ENCODE measurements around the gene AK8.

AK8 gene

GRCh38 chr9:132877824-132878694 lies at the start of gene AK8:
Gene AK8 (minus strand): TSS chr9:132878284. CDS start chr9:132878255, 29 bp downstream.
- H3K4me1 Mint-ChIP-seq (ENCODE audit: low read depth): peaks cover 10% of the 10 kb centered on the region
- H3K27me3 Mint-ChIP-seq: no peaks in the 10 kb centered on the region
- peak within 1 kb of the TSS; percentile 71 for H3K27ac Mint-ChIP-seq
- peak within 1 kb of the TSS; percentile 87 for H3K4me3 Mint-ChIP-seq
- no peaks in the 10 kb centered on the region for H3K9me3 Mint-ChIP-seq (ENCODE audit: low read depth)
- no peaks in the 10 kb centered on the region for H3K36me3 Mint-ChIP-seq

- Mint-ChIP-seq H3K36me3 (peaks cover 22% of the 10 kb centered on the region), H3K27me3 (no peaks in the 10 kb centered on the region), H3K4me3 (no peak overlapping the region), H3K4me1 (ENCODE audit: low read depth) (peaks cover 1% of the 10 kb centered on the region), H3K27ac (no peak overlapping the region), H3K9me3 (ENCODE audit: low read depth) (no peaks in the 10 kb centered on the region)
Measured at GRCh38 chr9:132927704-132928103, 49.6 kb upstream of the AK8 start.

- Mint-ChIP-seq H3K27me3 (no peaks in the 10 kb centered on the region), H3K36me3 (peaks cover 28% of the 10 kb centered on the region), H3K9me3 (ENCODE audit: low read depth) (no peaks in the 10 kb centered on the region), H3K4me3 (no peak overlapping the region), H3K4me1 (ENCODE audit: low read depth) (no peaks in the 10 kb centered on the region), H3K27ac (no peak overlapping the region)
Measured at GRCh38 chr9:132923346-132923902, 45.3 kb upstream of the AK8 start.

- no peak overlapping the region for H3K4me3 Mint-ChIP-seq
- no peaks in the 10 kb centered on the region for H3K4me1 Mint-ChIP-seq (ENCODE audit: low read depth)
- peaks cover 32% of the 10 kb centered on the region for H3K36me3 Mint-ChIP-seq
- H3K9me3 Mint-ChIP-seq (ENCODE audit: low read depth): no peaks in the 10 kb centered on the region
- no peaks in the 10 kb centered on the region for H3K27me3 Mint-ChIP-seq
- no peak overlapping the region for H3K27ac Mint-ChIP-seq
Measured at GRCh38 chr9:132919614-132920268, 41.7 kb upstream of the AK8 start.

GRCh38 chr9:132914924-132915323 lies 36.8 kb upstream of the AK8 start:
- Mint-ChIP-seq H3K36me3 (peaks cover 30% of the 10 kb centered on the region), H3K27ac (no peak overlapping the region), H3K9me3 (ENCODE audit: low read depth) (no peaks in the 10 kb centered on the region), H3K4me3 (no peak overlapping the region), H3K27me3 (no peaks in the 10 kb centered on the region), H3K4me1 (ENCODE audit: low read depth) (no peaks in the 10 kb centered on the region)

- Mint-ChIP-seq H3K4me3 (no peak overlapping the region), H3K4me1 (ENCODE audit: low read depth) (peaks cover 12% of the 10 kb centered on the region), H3K36me3 (peaks cover 20% of the 10 kb centered on the region)
Measured at GRCh38 chr9:132912131-132912530, 34.0 kb upstream of the AK8 start.

GRCh38 chr9:132910376-132910775 lies 32.3 kb upstream of the AK8 start:
- peaks cover 12% of the 10 kb centered on the region for H3K4me1 Mint-ChIP-seq (ENCODE audit: low read depth)
- H3K9me3 Mint-ChIP-seq (ENCODE audit: low read depth): no peaks in the 10 kb centered on the region
- H3K36me3 Mint-ChIP-seq: peaks cover 13% of the 10 kb centered on the region
- H3K27me3 Mint-ChIP-seq: no peaks in the 10 kb centered on the region
- no peak overlapping the region for H3K4me3 Mint-ChIP-seq
- no peak overlapping the region for H3K27ac Mint-ChIP-seq

More at GRCh38 chr9:132912131-132912530, 34.0 kb upstream of the AK8 start:
- Mint-ChIP-seq H3K27me3 (no peaks in the 10 kb centered on the region), H3K27ac (no peak overlapping the region), H3K9me3 (ENCODE audit: low read depth) (no peaks in the 10 kb centered on the region)

GRCh38 chr9:132909311-132909710 lies 31.2 kb upstream of the AK8 start:
- H3K27me3 Mint-ChIP-seq: no peaks in the 10 kb centered on the region
- H3K36me3 Mint-ChIP-seq: peaks cover 12% of the 10 kb centered on the region
- H3K9me3 Mint-ChIP-seq (ENCODE audit: low read depth): no peaks in the 10 kb centered on the region
- H3K27ac Mint-ChIP-seq: no peak overlapping the region
- peaks cover 12% of the 10 kb centered on the region for H3K4me1 Mint-ChIP-seq (ENCODE audit: low read depth)
- H3K4me3 Mint-ChIP-seq: no peak overlapping the region

- Mint-ChIP-seq H3K36me3 (peaks cover 13% of the 10 kb centered on the region), H3K4me3 (no peak overlapping the region), H3K9me3 (ENCODE audit: low read depth) (no peaks in the 10 kb centered on the region), H3K4me1 (ENCODE audit: low read depth) (peaks cover 12% of the 10 kb centered on the region), H3K27ac (no peak overlapping the region), H3K27me3 (no peaks in the 10 kb centered on the region)
Measured at GRCh38 chr9:132908635-132909034, 30.6 kb upstream of the AK8 start.

GRCh38 chr9:132905726-132906125 lies 27.6 kb upstream of the AK8 start:
- Mint-ChIP-seq H3K9me3 (ENCODE audit: low read depth) (no peaks in the 10 kb centered on the region), H3K36me3 (peaks cover 7% of the 10 kb centered on the region), H3K27ac (no peak overlapping the region), H3K4me3 (no peak overlapping the region), H3K27me3 (no peaks in the 10 kb centered on the region), H3K4me1 (ENCODE audit: low read depth) (peaks cover 15% of the 10 kb centered on the region)

- Mint-ChIP-seq H3K4me3 (no peak overlapping the region), H3K9me3 (ENCODE audit: low read depth) (no peaks in the 10 kb centered on the region), H3K4me1 (ENCODE audit: low read depth) (peaks cover 10% of the 10 kb centered on the region), H3K36me3 (peaks cover 9% of the 10 kb centered on the region), H3K27me3 (no peaks in the 10 kb centered on the region), H3K27ac (no peak overlapping the region)
Measured at GRCh38 chr9:132903574-132904492, 25.7 kb upstream of the AK8 start.

- no peak overlapping the region for H3K4me3 Mint-ChIP-seq
- H3K9me3 Mint-ChIP-seq (ENCODE audit: low read depth): no peaks in the 10 kb centered on the region
- H3K4me1 Mint-ChIP-seq (ENCODE audit: low read depth): peaks cover 3% of the 10 kb centered on the region
- H3K36me3 Mint-ChIP-seq: peaks cover 11% of the 10 kb centered on the region
- no peak overlapping the region for H3K27ac Mint-ChIP-seq
- H3K27me3 Mint-ChIP-seq: no peaks in the 10 kb centered on the region
Measured at GRCh38 chr9:132901858-132902831, 24.1 kb upstream of the AK8 start.

- H3K27ac Mint-ChIP-seq: no peak overlapping the region
- H3K4me1 Mint-ChIP-seq (ENCODE audit: low read depth): peaks cover 3% of the 10 kb centered on the region
- H3K36me3 Mint-ChIP-seq: peaks cover 10% of the 10 kb centered on the region
- no peaks in the 10 kb centered on the region for H3K9me3 Mint-ChIP-seq (ENCODE audit: low read depth)
- H3K27me3 Mint-ChIP-seq: no peaks in the 10 kb centered on the region
- H3K4me3 Mint-ChIP-seq: no peak overlapping the region
Measured at GRCh38 chr9:132898051-132898450, 20.0 kb upstream of the AK8 start.

All from activated naive CD8-positive, alpha-beta T cell (primary cell).